ENCODE results near the gene KCTD20. TPM values are rescaled to one million over a fixed set of nuclear protein-coding genes. Genes with fewer than 3 reads are reported as not detected.

The KCTD20 gene
- total RNA-seq, 1 donor from 2014 or later: 55.2 TPM

GRCh38 chr6:36414481-36414880 is 28.3 kb upstream of the KCTD20 start:
- TF ChIP-seq CTCF (IDR thresholded peaks at IDR 0.05; ENCODE audit: insufficient read depth, low read length, poor library complexity, severe bottlenecking): no peak
- Histone ChIP-seq H3K36me3 (ENCODE audit: control insufficient read depth, insufficient read depth, low read length) (no peaks in the 10 kb centered on the region), H3K27me3 (ENCODE audit: control insufficient read depth, insufficient read depth, low read length) (no peaks in the 10 kb centered on the region), H3K4me3 (ENCODE audit: low read depth, low read length) (no peak overlapping the region)
- no peak for DNase-seq (ENCODE audit: low read depth)

- DNase-seq (ENCODE audit: low read depth): no peak
- no peak for TF ChIP-seq CTCF (IDR thresholded peaks at IDR 0.05; ENCODE audit: insufficient read depth, low read length, poor library complexity, severe bottlenecking)
- no peaks in the 10 kb centered on the region for H3K27me3 ChIP-seq (ENCODE audit: control insufficient read depth, insufficient read depth, low read length)
- no peaks in the 10 kb centered on the region for H3K36me3 ChIP-seq (ENCODE audit: control insufficient read depth, insufficient read depth, low read length)
- H3K4me3 ChIP-seq (ENCODE audit: low read depth, low read length): no peak overlapping the region
These were observed 24.2 kb upstream of the KCTD20 start for GRCh38 chr6:36418558-36418957.

GRCh38 chr6:36419310-36419709 is 23.5 kb upstream of the KCTD20 start:
- no peak for TF ChIP-seq CTCF (IDR thresholded peaks at IDR 0.05; ENCODE audit: insufficient read depth, low read length, poor library complexity, severe bottlenecking)
- no peak for DNase-seq (ENCODE audit: low read depth)
- Histone ChIP-seq H3K4me3 (ENCODE audit: low read depth, low read length) (no peak overlapping the region), H3K36me3 (ENCODE audit: control insufficient read depth, insufficient read depth, low read length) (no peaks in the 10 kb centered on the region), H3K27me3 (ENCODE audit: control insufficient read depth, insufficient read depth, low read length) (no peaks in the 10 kb centered on the region)

GRCh38 chr6:36422714-36423100 is 20.1 kb upstream of the KCTD20 start:
- no peak for TF ChIP-seq CTCF (IDR thresholded peaks at IDR 0.05; ENCODE audit: insufficient read depth, low read length, poor library complexity, severe bottlenecking)
- DNase-seq (ENCODE audit: low read depth): no peak
- H3K36me3 ChIP-seq (ENCODE audit: control insufficient read depth, insufficient read depth, low read length): no peaks in the 10 kb centered on the region
- H3K4me3 ChIP-seq (ENCODE audit: low read depth, low read length): peak overlapping the region; percentile 62
- no peaks in the 10 kb centered on the region for H3K27me3 ChIP-seq (ENCODE audit: control insufficient read depth, insufficient read depth, low read length)

- Histone ChIP-seq H3K4me3 (ENCODE audit: low read depth, low read length) (peak overlapping the region; percentile 62), H3K36me3 (ENCODE audit: control insufficient read depth, insufficient read depth, low read length) (no peaks in the 10 kb centered on the region), H3K27me3 (ENCODE audit: control insufficient read depth, insufficient read depth, low read length) (no peaks in the 10 kb centered on the region)
- TF ChIP-seq CTCF (IDR thresholded peaks at IDR 0.05; ENCODE audit: insufficient read depth, low read length, poor library complexity, severe bottlenecking): peak; percentile 72
- DNase-seq (ENCODE audit: low read depth): peak; percentile 88
These were observed 19.5 kb upstream of the KCTD20 start for GRCh38 chr6:36423101-36423824.

- H3K36me3 ChIP-seq (ENCODE audit: control insufficient read depth, insufficient read depth, low read length): no peaks in the 10 kb centered on the region
- DNase-seq (ENCODE audit: low read depth): no peak
- H3K4me3 ChIP-seq (ENCODE audit: low read depth, low read length): no peak overlapping the region
- TF ChIP-seq CTCF (IDR thresholded peaks at IDR 0.05; ENCODE audit: insufficient read depth, low read length, poor library complexity, severe bottlenecking): no peak
- H3K27me3 ChIP-seq (ENCODE audit: control insufficient read depth, insufficient read depth, low read length): no peaks in the 10 kb centered on the region
These were observed 16.2 kb upstream of the KCTD20 start for GRCh38 chr6:36426622-36427021.

Data from kidney epithelial cell (primary cell).